ENCODE data around the gene SLC34A2. TPM values are rescaled to one million over a fixed set of nuclear protein-coding genes. Genes with fewer than 3 reads are reported as not detected.
"Not testable (repeated sequence)": the region's sequence is repeated elsewhere in the genome, so short reads cannot be mapped to it uniquely, and the experiment has no call there.

SLC34A2 gene
- total RNA-seq, 2 experiments from 2014 or later = not detected

DNA sequence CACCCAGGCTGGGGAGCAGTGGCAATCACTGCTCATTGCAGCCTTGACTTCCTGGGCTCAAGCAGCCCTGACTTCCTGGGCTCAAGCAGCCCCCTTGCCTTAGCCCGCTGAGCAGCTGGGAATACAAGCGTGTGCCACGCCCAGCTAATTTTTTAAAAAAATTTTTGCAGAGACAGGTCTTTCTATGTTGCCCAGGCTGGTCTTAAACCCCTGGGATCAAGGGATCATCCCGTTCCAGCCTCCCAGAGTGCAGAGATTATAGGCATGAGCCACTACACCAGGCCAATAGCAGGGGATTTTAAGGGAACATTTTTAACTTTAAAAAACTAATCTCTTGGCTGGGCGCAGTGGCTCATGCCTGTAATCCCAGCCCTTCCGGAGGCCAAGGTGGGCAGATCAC, 5.3 kb upstream of the SLC34A2 start:
- H3K36me3 Mint-ChIP-seq = no peaks in the 10 kb centered on the region
- no peak overlapping the region for H3K4me3 Mint-ChIP-seq

DNA sequence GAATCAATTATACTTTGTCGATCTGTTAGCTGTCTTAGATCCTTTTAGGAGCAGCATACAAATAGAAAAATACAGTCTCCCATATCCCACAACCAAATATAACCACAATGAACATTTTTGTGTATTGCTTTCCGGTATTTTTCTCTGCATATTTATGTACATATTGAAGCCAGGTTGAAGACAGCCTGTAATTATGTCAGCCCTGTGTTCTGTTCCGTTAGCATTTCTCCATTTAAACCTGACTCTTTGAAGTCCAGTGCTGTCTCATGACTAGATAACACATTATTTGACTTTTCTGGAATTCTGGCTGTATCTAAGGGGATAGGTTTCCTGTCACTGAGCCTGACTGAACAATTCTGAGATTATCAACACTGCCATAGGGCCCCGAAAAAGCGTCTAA, 4.0 kb upstream of the SLC34A2 start:
- Mint-ChIP-seq H3K4me3 (no peak overlapping the region), H3K27ac (no peak overlapping the region), H3K27me3 (peaks cover 26% of the 10 kb centered on the region), H3K9me3 (no peaks in the 10 kb centered on the region), H3K4me1 (peaks cover 5% of the 10 kb centered on the region), H3K36me3 (no peaks in the 10 kb centered on the region)
- DNase-seq = no peak

More for the DNA sequence above, 5.3 kb upstream of the SLC34A2 start:
- peaks cover 15% of the 10 kb centered on the region for H3K27me3 Mint-ChIP-seq
- DNase-seq = no peak
- H3K27ac Mint-ChIP-seq = no peak overlapping the region
- H3K9me3 Mint-ChIP-seq = no peaks in the 10 kb centered on the region
- H3K4me1 Mint-ChIP-seq = no peaks in the 10 kb centered on the region

DNA sequence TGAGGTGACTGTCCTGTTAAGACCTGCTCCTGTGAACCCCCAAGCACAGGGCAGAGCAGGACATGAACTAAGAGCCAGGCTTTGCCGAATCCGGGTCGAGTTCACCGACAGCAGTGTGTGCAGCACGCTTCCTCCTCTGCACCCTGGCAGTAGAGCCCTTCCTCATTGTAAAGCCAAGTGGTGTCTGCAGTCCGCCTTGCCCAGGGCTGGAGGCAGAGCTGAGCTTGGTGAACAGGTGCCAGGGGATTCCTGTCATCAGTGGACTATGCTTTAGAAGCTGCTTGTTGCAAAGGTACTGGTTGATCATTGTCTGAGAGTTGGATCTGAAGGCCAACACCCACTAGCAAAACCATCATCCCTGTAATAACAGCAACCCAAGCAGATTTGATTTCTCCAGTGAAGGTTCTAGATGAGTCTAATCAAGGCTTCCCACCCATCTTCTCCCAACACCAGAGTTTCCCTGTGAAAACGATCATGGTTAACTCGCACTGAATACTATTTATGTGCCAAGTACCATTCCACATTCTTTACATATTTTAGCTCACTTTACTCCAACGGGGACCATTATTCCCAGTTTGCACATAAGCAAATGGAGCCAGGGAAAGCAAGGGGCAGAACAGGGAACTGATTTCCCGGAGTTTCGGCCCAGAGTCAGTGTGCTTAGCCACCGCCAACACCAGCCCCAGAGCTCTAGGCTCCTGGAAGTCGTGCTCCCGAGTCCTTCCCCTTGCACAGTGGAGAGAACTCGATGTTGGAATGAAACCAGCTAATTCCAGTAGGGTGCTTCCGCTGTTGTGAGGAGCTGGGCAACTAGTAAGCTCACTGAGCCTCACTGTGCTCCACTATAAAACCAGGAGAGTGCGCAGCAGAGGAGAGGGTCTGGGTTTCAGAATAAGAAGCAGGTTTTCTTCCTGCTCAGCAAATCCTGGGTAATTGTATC, 1.4 kb upstream of the SLC34A2 start:
- no peak for DNase-seq
- no peaks in the 10 kb centered on the region for H3K36me3 Mint-ChIP-seq
- H3K4me1 Mint-ChIP-seq = peaks cover 5% of the 10 kb centered on the region
- H3K4me3 Mint-ChIP-seq = no peak overlapping the region
- H3K27me3 Mint-ChIP-seq = peaks cover 32% of the 10 kb centered on the region
- H3K9me3 Mint-ChIP-seq = no peaks in the 10 kb centered on the region
- no peak overlapping the region for H3K27ac Mint-ChIP-seq

DNA sequence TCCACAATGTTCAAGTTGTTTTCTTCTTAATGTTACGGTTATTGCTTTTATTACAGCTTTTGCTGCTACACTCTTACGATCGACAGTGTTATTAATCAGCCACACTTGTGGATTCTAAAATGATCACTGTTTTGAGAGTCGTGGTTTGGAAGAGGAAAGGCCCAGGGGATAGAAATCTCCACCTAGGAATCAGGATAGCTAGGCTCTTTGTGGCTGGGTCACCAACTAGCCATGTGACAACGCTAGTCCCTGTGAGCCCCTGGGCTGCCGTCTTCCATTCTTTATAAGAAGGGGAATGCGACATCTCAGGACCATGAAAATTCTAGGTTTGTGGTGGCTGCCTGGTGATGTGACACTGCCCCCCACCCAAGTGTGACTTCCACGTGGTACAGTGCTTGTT, 380 bp downstream of the SLC34A2 start:
- Mint-ChIP-seq H3K9me3 (no peaks in the 10 kb centered on the region), H3K27me3 (peaks cover 32% of the 10 kb centered on the region), H3K4me1 (peaks cover 5% of the 10 kb centered on the region), H3K4me3 (no peak overlapping the region), H3K27ac (no peak overlapping the region), H3K36me3 (no peaks in the 10 kb centered on the region)
- no peak for DNase-seq

DNA sequence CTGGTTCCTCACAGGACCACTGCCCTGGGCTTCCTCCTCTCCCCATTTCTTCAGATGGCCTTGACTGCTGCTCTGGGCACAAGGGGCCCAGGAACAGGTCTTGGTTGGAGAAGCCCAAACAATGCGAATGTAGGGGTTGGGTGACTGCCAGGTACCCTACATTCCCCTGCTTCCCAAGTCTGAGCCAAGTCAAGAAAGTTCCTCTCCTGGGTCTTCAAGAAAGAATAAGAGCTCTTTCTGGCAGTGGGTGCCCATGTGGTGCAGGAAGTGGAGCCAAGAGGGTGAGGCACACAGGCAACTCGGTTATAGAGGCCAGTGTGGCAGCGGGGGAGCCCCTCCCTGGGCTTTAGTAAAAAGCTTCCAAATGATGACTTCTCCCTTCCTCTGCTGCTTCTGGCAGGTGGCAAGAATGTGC, 2.7 kb downstream of the SLC34A2 start:
- H3K27me3 Mint-ChIP-seq = peaks cover 32% of the 10 kb centered on the region
- H3K27ac Mint-ChIP-seq = no peak overlapping the region
- H3K4me3 Mint-ChIP-seq = no peak overlapping the region
- H3K4me1 Mint-ChIP-seq = peaks cover 5% of the 10 kb centered on the region
- no peak for DNase-seq
- no peaks in the 10 kb centered on the region for H3K36me3 Mint-ChIP-seq
- no peaks in the 10 kb centered on the region for H3K9me3 Mint-ChIP-seq

DNA sequence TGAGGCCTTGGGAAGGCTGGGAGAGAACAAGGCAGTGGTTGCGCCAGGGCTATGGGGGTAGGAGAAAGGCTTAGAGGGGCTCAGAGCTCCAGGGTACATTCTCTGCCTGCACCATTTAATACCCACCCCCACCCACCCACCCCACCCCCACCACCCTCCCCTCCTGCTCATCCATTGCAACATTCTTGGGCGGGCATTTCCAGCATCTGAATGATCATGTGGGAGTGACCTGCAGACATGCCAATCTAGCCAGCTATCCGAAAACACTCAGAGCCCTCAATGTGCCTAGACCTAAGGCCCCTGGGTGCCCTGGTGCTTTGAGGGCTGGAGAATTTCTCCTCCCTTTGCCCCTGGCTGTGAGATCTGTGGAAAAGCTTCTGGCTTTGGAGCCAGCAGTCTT, 3.1 kb downstream of the SLC34A2 start:
- no peaks in the 10 kb centered on the region for H3K9me3 Mint-ChIP-seq
- H3K27ac Mint-ChIP-seq = no peak overlapping the region
- DNase-seq = no peak
- H3K27me3 Mint-ChIP-seq = peaks cover 32% of the 10 kb centered on the region
- no peaks in the 10 kb centered on the region for H3K36me3 Mint-ChIP-seq
- H3K4me3 Mint-ChIP-seq = no peak overlapping the region
- H3K4me1 Mint-ChIP-seq = peaks cover 5% of the 10 kb centered on the region

DNA sequence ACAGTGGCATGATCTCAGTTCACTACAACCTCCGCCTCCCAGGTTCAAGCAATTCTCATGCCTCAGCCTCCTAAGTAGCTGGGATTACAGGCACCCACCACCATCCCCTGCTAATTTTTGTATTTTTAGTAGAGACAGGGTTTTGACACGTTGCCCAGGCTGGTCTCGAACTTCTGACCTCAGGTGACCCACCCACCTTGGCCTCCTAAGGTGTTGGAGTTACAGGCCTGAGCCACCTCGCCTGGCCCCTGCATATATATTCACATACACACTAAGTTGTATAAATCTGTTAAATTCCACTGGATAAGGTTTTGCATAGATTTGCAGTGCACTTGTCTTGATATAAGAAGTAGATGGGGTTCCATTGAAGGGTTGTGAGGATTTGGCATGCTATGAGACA, 5.8 kb downstream of the SLC34A2 start:
- not testable (repeated sequence) for H3K27ac Mint-ChIP-seq, DNase-seq, H3K4me3 Mint-ChIP-seq, H3K9me3 Mint-ChIP-seq, H3K36me3 Mint-ChIP-seq, H3K4me1 Mint-ChIP-seq
- peaks cover 16% of the 10 kb centered on the region for H3K27me3 Mint-ChIP-seq

DNA sequence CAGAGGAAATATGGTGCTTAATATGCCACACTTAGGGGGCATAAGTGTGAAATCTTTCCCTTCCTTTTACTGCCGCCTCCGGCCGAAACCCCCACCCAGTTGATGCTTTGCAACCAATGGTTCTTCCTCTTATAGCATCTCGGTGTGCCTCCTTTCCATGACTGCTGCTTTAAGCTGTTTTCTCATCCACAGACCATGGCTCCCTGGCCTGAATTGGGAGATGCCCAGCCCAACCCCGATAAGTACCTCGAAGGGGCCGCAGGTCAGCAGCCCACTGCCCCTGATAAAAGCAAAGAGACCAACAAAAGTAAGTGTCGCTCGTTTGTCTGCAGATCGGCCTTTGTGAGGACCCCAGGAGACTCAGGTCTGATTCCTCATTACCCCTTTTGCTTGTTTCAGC, 6.7 kb downstream of the SLC34A2 start:
- Mint-ChIP-seq H3K9me3 (no peaks in the 10 kb centered on the region), H3K27ac (no peak overlapping the region), H3K36me3 (no peaks in the 10 kb centered on the region), H3K4me1 (no peaks in the 10 kb centered on the region), H3K27me3 (peaks cover 8% of the 10 kb centered on the region), H3K4me3 (no peak overlapping the region)
- no peak for DNase-seq

DNA sequence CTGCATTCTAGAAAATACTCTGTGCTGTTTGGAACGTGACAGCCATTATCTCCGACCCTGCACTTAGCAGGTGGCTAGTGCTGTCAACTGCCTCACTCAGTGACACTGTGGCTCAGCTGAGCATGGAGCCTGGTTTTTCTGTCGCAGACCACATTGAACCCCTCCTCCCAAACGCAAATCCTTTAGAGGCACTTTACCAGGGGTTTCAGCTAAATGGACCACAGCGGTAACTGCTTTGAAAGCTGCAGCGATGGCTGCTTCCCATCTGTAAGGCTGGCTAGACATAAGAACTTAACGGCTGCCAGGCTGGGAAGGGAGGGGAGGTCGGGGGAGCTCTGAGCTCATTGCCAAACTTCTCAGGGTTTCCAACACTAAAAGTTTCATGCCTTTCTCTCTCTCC, 8.1 kb downstream of the SLC34A2 start:
- Mint-ChIP-seq H3K27me3 (peaks cover 8% of the 10 kb centered on the region), H3K9me3 (no peaks in the 10 kb centered on the region), H3K4me3 (no peak overlapping the region), H3K27ac (no peak overlapping the region), H3K4me1 (no peaks in the 10 kb centered on the region), H3K36me3 (no peaks in the 10 kb centered on the region)
- DNase-seq = no peak

DNA sequence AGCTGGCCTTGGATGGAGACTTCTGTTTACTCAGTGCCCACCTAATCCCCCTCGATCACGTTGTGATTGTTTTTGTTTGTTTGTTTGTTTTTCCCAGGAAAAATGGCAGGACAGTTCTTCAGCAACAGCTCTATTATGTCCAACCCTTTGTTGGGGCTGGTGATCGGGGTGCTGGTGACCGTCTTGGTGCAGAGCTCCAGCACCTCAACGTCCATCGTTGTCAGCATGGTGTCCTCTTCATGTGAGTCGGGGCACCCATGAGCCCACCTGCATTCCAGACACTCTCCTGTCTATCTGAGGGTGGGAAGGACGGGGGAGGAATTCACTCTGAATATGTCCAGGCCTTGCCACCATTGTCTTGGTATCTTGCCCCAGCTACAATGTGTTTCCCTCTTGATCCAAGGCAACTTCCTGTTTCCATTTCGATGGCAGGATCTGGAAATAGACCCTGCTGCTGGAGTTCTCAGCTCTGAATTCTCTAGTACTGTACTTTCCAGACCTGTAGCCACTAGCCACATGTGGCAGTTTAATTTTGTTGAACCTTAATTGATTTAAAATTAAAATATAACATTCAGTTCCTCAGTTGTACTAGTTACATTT, 10.5 kb downstream of the SLC34A2 start:
- peaks cover 8% of the 10 kb centered on the region for H3K27me3 Mint-ChIP-seq
- no peaks in the 10 kb centered on the region for H3K9me3 Mint-ChIP-seq
- DNase-seq = no peak
- no peak overlapping the region for H3K27ac Mint-ChIP-seq
- no peak overlapping the region for H3K4me3 Mint-ChIP-seq
- no peaks in the 10 kb centered on the region for H3K4me1 Mint-ChIP-seq
- no peaks in the 10 kb centered on the region for H3K36me3 Mint-ChIP-seq

DNA sequence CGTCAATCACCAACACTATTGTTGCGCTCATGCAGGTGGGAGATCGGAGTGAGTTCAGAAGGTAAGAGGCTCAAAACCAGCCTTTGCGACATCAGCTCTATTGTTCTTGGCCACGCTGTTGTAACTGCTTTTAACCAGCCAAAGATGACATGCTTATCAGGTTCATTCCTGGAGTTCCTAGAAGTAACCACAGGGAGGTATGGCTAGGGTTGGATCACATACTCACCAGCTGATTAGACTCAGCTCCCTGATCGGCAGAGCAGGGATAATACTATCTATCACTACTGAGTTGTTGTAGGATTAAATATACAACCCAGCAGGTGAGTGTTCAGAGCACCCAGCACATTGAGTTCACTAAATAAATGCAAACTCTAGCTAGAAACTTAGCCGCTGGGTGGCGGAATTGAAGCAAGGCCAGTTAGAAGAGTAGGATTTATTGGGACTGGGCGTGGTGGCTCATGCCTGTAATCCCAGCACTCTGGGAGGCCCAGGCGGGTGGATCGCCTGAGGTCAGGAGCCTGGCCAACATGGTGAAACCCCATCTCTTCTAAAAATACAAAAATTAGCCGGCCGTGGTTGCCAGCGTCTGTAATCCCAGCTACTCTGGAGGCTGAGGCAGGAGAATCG, 12.4 kb downstream of the SLC34A2 start:
- H3K36me3 Mint-ChIP-seq = no peaks in the 10 kb centered on the region
- no peak overlapping the region for H3K4me3 Mint-ChIP-seq
- no peaks in the 10 kb centered on the region for H3K9me3 Mint-ChIP-seq
- H3K4me1 Mint-ChIP-seq = no peaks in the 10 kb centered on the region
- H3K27ac Mint-ChIP-seq = no peak overlapping the region
- DNase-seq = no peak
- peaks cover 11% of the 10 kb centered on the region for H3K27me3 Mint-ChIP-seq

DNA sequence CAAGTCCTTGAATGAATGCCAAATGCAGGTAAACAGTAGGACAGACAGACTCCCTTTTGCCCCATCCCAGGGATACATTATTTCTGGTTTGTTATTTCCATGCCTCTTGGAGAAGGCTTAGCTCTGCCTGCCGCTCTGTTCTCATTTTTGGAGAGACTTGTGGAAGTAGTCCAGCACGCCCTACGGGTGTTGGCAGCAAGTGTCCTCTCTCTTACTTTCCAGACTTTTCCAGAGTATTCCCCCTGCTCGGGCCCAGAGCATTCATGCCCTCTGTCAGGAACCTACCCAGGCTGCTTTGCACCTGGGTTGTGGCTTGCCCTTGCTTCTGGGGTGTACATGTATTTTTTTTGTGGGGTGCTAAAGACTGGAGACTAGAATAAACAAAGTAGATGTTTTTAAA, 15.3 kb downstream of the SLC34A2 start:
- Mint-ChIP-seq H3K36me3 (no peaks in the 10 kb centered on the region), H3K4me1 (no peaks in the 10 kb centered on the region), H3K4me3 (no peak overlapping the region), H3K27me3 (peaks cover 3% of the 10 kb centered on the region), H3K9me3 (no peaks in the 10 kb centered on the region), H3K27ac (no peak overlapping the region)
- no peak for DNase-seq

DNA sequence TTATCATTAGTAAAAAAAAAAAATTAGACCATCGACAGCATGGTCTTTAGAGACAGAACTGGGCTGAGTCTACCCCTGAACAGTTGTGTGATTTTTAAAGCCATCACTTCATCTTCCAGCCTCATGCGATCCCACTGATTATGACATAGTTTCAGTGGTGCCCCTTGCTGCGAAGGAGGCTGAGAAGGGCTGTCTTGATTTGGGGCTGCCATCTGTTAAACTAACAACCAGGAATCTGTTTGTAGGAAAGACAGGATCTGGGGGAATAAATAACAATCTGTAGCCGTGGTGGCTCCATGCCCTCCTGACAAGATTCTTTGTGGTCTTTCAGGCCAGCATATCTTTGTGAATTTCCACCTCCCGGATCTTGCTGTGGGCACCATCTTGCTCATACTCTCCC, 17.1 kb downstream of the SLC34A2 start:
- Mint-ChIP-seq H3K27ac (no peak overlapping the region), H3K4me3 (no peak overlapping the region), H3K4me1 (no peaks in the 10 kb centered on the region), H3K36me3 (no peaks in the 10 kb centered on the region), H3K9me3 (no peaks in the 10 kb centered on the region), H3K27me3 (peaks cover 3% of the 10 kb centered on the region)
- no peak for DNase-seq

DNA sequence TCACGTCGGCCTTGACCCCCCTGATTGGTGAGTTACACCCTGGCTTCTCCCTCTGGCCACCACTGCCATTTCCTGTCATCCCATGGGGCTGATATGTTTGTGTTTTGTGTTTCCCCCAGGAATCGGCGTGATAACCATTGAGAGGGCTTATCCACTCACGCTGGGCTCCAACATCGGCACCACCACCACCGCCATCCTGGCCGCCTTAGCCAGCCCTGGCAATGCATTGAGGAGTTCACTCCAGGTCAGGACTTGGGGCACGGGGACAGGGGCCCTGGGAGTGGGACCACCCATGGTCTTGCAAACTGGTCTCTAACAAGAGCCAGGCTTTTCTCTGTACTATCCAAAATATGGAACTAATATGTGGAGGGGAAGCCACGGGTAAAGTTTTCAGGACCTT, 18.7 kb downstream of the SLC34A2 start:
- H3K4me1 Mint-ChIP-seq = no peaks in the 10 kb centered on the region
- no peak for DNase-seq
- no peaks in the 10 kb centered on the region for H3K9me3 Mint-ChIP-seq
- H3K27ac Mint-ChIP-seq = no peak overlapping the region
- H3K4me3 Mint-ChIP-seq = no peak overlapping the region
- H3K36me3 Mint-ChIP-seq = no peaks in the 10 kb centered on the region
- peaks cover 3% of the 10 kb centered on the region for H3K27me3 Mint-ChIP-seq

DNA sequence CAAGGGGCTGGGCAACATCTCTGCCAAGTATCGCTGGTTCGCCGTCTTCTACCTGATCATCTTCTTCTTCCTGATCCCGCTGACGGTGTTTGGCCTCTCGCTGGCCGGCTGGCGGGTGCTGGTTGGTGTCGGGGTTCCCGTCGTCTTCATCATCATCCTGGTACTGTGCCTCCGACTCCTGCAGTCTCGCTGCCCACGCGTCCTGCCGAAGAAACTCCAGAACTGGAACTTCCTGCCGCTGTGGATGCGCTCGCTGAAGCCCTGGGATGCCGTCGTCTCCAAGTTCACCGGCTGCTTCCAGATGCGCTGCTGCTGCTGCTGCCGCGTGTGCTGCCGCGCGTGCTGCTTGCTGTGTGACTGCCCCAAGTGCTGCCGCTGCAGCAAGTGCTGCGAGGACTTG, 20.6 kb downstream of the SLC34A2 start:
- Mint-ChIP-seq H3K4me3 (no peak overlapping the region), H3K27ac (no peak overlapping the region), H3K36me3 (no peaks in the 10 kb centered on the region), H3K4me1 (no peaks in the 10 kb centered on the region), H3K27me3 (peaks cover 3% of the 10 kb centered on the region), H3K9me3 (no peaks in the 10 kb centered on the region)
- no peak for DNase-seq
